Ascending aorta (tissue), 2 donors: ENCODE results near the gene C1orf159. TPM values are rescaled to one million over a fixed set of nuclear protein-coding genes. Genes with fewer than 3 reads are reported as not detected.

ENCODE experiments used
- DNase-seq, 2 donors: peaks; one replicate each; pipeline ENCODE4 v3.0.0-alpha.2; 2019; ENCODE audit warnings: low spot score in 2 of 2
- H3K27ac ChIP-seq, 2 donors: fragments of 200-600 bp; sonication (generic); one replicate each; pipeline ENCODE4 v1.5.1; 2016 to 2017; ENCODE audit warnings: mild to moderate bottlenecking in 1 of 2
- H3K27me3 ChIP-seq: fragments of 200-600 bp; sonication (generic); one replicate; pipeline ENCODE4 v1.5.1; 2017
- H3K36me3 ChIP-seq, 2 donors: fragments of 200-600 bp; sonication (generic); one replicate each; pipeline ENCODE4 v1.5.1; 2016
- H3K4me1 ChIP-seq, 2 donors: fragments of 200-600 bp; sonication (generic); one replicate each; pipeline ENCODE4 v1.5.1; 2016 to 2017; ENCODE audit warnings: mild to moderate bottlenecking in 1 of 2
- H3K4me3 ChIP-seq, 2 donors: fragments of 200-600 bp; sonication (generic); one replicate each; pipeline ENCODE4 v1.5.1; 2016 to 2017; ENCODE audit warnings: mild to moderate bottlenecking in 1 of 2
- H3K9me3 ChIP-seq, 2 donors: fragments of 200-600 bp; sonication (generic); one replicate each; pipeline ENCODE4 v1.5.1; 2016
- CTCF ChIP-seq, 3 experiments: fragments of 200-600 bp in 2 of 3; fragments of 450-650 bp in 1 of 3; sonication (generic) in 2 of 3; IDR thresholded peaks; one replicate each; pipeline ENCODE4 v1.5.1; 2016 to 2019; ENCODE audit warnings: antibody characterized with exemption in 3 of 3, mild to moderate bottlenecking in 1 of 3, moderate library complexity in 1 of 3
- intact Hi-C: fragments of 100-400 bp; cut with DNase I; formaldehyde crosslinking; loops from one replicate; pipeline ENCODE4 v1.15.1; 2023
- total RNA-seq: library from RNA; depleted of rRNA; stranded (reverse); fragments of >200 nt; gene quantifications from one replicate; pipeline ENCODE4 v1.1.0, GENCODE V29; 2016

The C1orf159 gene
- total RNA-seq, 1 donor from 2014 or later: 23.7 TPM

GRCh38 chr1:1122981-1123480, 7.1 kb upstream of the C1orf159 start:
- Histone ChIP-seq H3K27me3 (no peaks in the 10 kb centered on the region), H3K27ac (no peak overlapping the region), H3K4me3 (no peak overlapping the region), H3K9me3 (no peaks in the 10 kb centered on the region), H3K4me1 (no peaks in the 10 kb centered on the region), H3K36me3 (no peaks in the 10 kb centered on the region)
- intact Hi-C loops: no loop called here
- no peak for TF ChIP-seq CTCF (IDR thresholded peaks at IDR 0.05)
- DNase-seq: no peak

GRCh38 chr1:1122078-1122811, 6.4 kb upstream of the C1orf159 start:
- Histone ChIP-seq H3K27ac (no peak overlapping the region), H3K4me1 (no peaks in the 10 kb centered on the region), H3K27me3 (no peaks in the 10 kb centered on the region), H3K36me3 (no peaks in the 10 kb centered on the region), H3K4me3 (peak overlapping the region; percentile 29 to 46), H3K9me3 (no peaks in the 10 kb centered on the region)
- intact Hi-C loops: no loop called here
- TF ChIP-seq CTCF (IDR thresholded peaks at IDR 0.05): peak; percentile 71 to 90 (median 79)
- peak in 1 of 2 donors; percentile 79 for DNase-seq

GRCh38 chr1:1121611-1122077, 5.8 kb upstream of the C1orf159 start:
- TF ChIP-seq CTCF (IDR thresholded peaks at IDR 0.05): no peak
- H3K9me3 ChIP-seq: no peaks in the 10 kb centered on the region
- H3K36me3 ChIP-seq: no peaks in the 10 kb centered on the region
- DNase-seq: no peak
- no peak overlapping the region for H3K27ac ChIP-seq
- no peaks in the 10 kb centered on the region for H3K27me3 ChIP-seq
- H3K4me1 ChIP-seq: peaks cover 1 to 2% of the 10 kb centered on the region in 2 donors
- H3K4me3 ChIP-seq: no peak overlapping the region
- intact Hi-C loops: no loop called here

- H3K9me3 ChIP-seq: no peaks in the 10 kb centered on the region
These were observed 5.1 kb upstream of the C1orf159 start for GRCh38 chr1:1120866-1121591.

GRCh38 chr1:1120096-1120495, 4.2 kb upstream of the C1orf159 start:
- H3K9me3 ChIP-seq: no peaks in the 10 kb centered on the region
- no peak overlapping the region for H3K27ac ChIP-seq
- H3K27me3 ChIP-seq: no peaks in the 10 kb centered on the region
- DNase-seq: no peak
- intact Hi-C loops: no loop called here
- peaks cover 4 to 5% of the 10 kb centered on the region in 2 donors for H3K4me1 ChIP-seq
- TF ChIP-seq CTCF (IDR thresholded peaks at IDR 0.05): no peak
- no peak overlapping the region for H3K4me3 ChIP-seq
- H3K36me3 ChIP-seq: no peaks in the 10 kb centered on the region

More at GRCh38 chr1:1120866-1121591, 5.1 kb upstream of the C1orf159 start:
- Histone ChIP-seq H3K36me3 (no peaks in the 10 kb centered on the region), H3K27me3 (no peaks in the 10 kb centered on the region), H3K4me1 (peaks cover 4% of the 10 kb centered on the region in 2 donors), H3K27ac (no peak overlapping the region), H3K4me3 (no peak overlapping the region)
- no peak for TF ChIP-seq CTCF (IDR thresholded peaks at IDR 0.05)
- intact Hi-C loops: no loop called here
- DNase-seq: no peak
